Measurements from ENCODE around the gene NAGPA.

NAGPA gene

DNA sequence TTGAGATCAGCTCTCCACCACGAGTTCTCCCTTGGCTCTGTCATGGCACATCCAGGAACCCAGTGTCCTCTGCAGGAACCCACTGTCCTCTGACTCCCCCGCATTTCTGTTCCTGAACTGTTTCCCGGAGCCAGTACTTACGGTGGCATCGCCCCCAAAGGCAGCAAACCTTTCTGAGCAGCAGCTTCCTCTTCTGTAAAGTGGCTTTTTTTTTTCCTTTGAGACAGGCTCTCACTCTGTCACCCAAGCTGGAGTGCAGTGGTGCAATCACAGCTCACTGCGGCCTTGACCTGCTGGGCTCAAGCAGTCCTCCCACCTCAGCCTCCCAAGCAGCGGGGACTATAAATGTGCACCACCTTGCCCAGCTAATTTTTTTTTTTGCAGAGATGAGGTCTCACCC lies 32.2 kb downstream of the NAGPA start:
- no peak for DNase-seq

DNA sequence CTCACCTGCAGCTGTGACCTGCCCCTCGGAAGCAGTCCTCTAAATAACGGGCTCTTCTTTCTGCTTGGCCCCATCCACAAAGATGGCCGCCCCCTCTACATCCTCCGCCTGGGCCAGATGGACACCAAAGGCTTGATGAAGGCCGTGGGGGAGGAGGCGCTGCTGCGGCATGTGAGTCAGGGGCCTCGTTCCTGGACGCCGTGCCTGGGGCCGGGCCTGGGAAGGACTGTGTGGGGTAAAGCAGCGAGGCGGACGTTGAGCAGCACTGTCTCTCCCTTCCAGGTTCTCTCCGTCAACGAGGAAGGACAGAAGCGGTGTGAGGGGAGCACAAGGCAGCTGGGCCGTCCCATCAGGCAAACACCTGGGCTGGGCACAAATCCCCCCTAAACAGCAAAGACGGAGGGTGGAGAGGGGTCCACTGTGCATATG lies 33.1 kb downstream of the NAGPA start:
- no peak for DNase-seq

DNA sequence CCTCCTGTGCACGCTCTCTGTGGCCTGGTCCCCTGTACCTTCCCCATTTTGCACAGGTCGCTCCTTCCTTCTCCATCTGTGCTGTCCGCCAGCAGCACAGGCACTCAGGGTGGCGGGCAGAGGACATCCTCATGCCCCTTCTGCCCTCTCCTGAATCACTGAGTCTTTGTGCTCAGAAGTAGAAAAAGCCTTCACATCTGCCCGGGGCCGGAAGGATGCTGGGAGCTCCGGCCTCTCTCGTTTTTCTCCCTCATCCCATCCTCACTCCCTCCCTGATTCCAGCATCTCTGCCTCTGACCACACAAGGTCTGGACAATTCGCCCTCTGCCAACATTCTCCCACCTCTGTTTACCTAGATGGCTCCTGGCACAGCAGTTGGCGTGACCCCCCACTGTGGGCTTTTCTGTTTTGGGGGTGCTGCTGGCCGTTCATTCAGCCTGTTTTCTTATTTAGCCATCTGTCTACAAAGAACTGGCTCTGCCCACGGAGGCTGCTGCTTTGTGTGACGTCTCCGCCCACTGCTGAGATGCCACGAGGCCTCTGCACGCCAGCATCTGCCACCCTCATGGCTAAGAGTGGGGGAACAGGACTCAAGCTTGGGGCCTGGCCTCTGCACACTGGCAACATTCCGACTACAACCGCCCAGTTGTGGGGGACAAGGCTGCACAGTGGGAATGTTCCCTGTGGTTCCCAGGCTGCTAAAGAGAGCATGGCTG lies 38.9 kb downstream of the NAGPA start:
- no peak for DNase-seq

- no peak for DNase-seq
Measured at GRCh38 chr16:4991754-4992153, 42.0 kb downstream of the NAGPA start.

- DNase-seq = no peak
Measured at GRCh38 chr16:4990415-4990814, 43.3 kb downstream of the NAGPA start.

- DNase-seq = no peak
Measured at GRCh38 chr16:4989391-4990006, 44.2 kb downstream of the NAGPA start.

DNA sequence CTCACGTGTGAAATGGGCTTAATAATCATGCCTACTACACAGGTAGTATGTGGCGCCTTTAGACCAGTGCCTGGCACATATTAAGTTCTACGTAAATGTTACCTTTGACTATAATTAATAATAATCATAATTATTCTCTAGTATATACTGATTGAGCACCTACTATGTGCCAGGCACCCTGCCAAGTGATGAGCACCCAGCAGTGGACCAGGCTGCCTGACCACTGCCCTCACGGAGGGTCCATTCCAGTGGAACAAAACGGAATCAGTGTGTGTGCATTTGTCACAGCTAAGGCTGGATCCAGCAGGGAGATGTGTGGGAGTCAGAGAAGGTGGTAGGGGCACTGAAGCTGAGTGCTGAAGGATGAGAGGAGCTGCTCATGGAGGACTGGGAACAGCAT lies 45.1 kb downstream of the NAGPA start:
- no peak for DNase-seq

GRCh38 chr16:4987580-4988374 lies 46.0 kb downstream of the NAGPA start:
- peak; percentile 25 for DNase-seq

- DNase-seq = no peak
Measured at GRCh38 chr16:4987250-4987579, 46.5 kb downstream of the NAGPA start.

DNA sequence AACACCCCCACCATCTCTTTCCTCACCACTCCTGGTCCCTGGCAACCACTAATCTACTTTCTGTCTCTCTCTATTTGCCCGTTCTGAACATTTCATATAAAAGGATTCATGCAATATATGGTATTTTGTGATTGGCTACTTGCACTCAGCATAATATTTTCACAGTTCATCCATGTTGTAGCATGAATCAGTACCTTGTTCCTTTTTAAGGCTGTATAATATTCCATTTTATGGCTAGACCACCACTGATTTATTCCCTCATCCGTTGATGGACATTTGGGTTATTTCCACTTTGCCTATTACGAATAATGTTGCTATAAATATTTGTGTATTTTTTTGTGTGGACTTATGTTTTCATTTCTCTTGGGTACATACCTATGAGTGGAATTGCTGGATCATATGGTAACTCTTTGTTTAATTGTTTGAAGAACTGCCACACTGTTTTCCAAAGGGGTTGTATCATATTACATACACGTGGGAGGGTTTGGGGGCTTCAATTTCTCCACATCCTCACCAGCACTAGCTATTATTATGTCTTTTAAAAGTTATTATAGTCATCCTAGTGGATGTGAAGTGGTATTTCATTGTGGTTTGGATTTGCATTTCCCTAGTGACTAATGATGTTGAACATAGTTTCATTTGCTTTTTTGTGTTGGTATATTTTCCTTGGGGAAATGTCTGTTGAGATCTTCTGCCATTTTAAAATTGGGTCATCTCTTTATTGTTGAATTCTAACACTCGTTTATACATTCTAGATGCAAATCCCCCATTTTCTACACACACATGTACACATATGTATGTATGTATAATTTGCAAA lies 49.4 kb downstream of the NAGPA start:
- no peak for DNase-seq

- no peak for DNase-seq
Measured at GRCh38 chr16:4982056-4982867, 51.5 kb downstream of the NAGPA start.

DNA sequence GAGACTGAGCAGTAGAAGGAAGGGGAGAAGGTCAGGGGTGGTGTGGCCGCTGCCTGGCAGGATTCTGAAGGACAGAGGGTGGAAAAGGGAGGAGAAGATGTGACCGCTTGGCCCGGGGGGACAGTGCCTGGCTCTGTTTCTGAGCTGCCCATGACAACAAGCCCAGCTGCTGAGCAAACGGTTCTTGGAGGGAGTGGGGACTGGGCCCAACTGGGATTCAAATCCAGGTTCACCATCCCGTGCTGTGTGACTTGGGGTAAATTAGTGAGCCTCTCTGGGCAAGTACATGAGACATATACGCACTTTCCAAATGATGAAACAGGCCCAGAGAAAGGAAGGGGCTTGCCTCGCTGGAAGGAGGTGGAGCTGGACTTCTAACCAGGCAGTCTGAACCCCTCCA lies 52.3 kb downstream of the NAGPA start:
- DNase-seq = no peak

DNA sequence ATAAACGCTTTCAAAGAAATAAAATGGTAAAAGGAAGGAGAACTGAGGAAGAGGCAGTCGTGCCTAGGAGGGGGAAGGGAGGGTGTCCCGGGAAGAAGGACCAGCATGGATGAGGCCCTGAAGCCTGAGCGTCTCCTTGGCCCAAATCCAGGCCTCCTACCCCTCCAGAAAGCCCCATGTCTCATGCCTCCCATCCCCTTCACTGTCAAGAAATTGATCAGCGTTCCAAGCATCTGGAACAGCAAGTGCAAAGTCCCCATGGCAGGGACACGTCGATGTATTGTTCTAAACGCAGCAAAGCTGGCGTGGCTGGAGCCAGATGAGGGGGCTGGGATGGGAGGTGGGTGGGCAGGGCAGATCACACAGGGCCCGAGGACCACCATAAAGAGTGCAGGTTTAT lies 53.0 kb downstream of the NAGPA start:
- no peak for DNase-seq

GRCh38 chr16:4979736-4980660 lies 53.7 kb downstream of the NAGPA start:
- DNase-seq = no peak

GRCh38 chr16:4979164-4979563 lies 54.6 kb downstream of the NAGPA start:
- DNase-seq = no peak

- no peak for DNase-seq
Measured at GRCh38 chr16:4976611-4977145, 57.1 kb downstream of the NAGPA start.

GRCh38 chr16:4976079-4976478 lies 57.7 kb downstream of the NAGPA start:
- no peak for DNase-seq

Data from NCI-H2227 treated with DMSO at 0.1 percent for 48 hours (cell line).